ENCODE data around the gene DTHD1. TPM values are rescaled to one million over a fixed set of nuclear protein-coding genes. Genes with fewer than 3 reads are reported as not detected.

DTHD1 gene
- total RNA-seq, result 0.86 and 1.0 TPM in 2 replicates

DNA sequence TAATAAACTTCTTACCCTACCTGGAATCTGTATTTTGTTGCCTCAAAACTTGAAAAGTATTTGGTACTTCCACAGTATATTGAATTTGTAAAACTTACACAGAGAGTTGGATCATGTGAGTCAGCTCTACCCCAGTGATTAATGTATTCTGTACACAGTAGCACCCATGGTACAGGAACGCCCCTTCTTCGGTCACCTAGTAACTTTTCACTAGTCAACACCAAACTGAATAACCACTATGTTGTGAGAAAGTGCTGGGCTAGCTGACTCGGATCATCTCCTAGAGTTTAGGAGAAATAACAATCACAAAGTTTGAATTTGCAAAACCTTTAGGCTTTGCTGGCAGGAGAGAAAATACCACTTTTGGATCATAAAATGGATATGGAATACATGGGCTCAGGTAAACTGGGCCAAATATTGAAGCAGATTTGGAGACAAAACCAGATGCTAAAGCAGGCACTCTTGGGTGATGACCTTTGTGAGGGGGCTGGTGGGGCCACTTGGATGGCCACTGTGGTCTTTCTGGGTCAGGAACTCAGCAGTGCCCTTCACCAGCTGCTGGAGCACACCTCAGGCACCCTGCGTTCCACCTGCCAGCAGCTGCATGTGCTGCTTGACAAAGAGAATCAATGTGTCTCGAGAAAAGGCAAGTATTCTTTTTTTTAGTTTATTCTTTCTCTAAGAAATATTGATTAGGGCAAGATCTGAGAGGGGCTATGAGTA, at the start of gene DTHD1:
DTHD1 (plus strand) TSS at position 233 of the 723 bp plus-strand sequence; CDS start at position 376, 143 bp downstream.
- no peaks in the 10 kb centered on the region for H3K27me3 Mint-ChIP-seq (ENCODE audit: insufficient read depth)
- DNase-seq (ENCODE audit: low spot score), result no peak
- H3K4me1 Mint-ChIP-seq (ENCODE audit: low read depth), result peaks cover 96% of the 10 kb centered on the region
- H3K36me3 Mint-ChIP-seq (ENCODE audit: low read depth), result peaks cover 35% of the 10 kb centered on the region
- peak within 1 kb of the TSS; percentile 73 for H3K27ac Mint-ChIP-seq
- peak within 1 kb of the TSS; percentile 67 for H3K4me3 Mint-ChIP-seq
- H3K9me3 Mint-ChIP-seq, result peaks cover 20% of the 10 kb centered on the region
- intact Hi-C loops (cut with micrococcal nuclease), result loop anchor here (10.0 kb wide), 1 partner anchor 273 kb away; no protein-coding TSS in a partner anchor

DNA sequence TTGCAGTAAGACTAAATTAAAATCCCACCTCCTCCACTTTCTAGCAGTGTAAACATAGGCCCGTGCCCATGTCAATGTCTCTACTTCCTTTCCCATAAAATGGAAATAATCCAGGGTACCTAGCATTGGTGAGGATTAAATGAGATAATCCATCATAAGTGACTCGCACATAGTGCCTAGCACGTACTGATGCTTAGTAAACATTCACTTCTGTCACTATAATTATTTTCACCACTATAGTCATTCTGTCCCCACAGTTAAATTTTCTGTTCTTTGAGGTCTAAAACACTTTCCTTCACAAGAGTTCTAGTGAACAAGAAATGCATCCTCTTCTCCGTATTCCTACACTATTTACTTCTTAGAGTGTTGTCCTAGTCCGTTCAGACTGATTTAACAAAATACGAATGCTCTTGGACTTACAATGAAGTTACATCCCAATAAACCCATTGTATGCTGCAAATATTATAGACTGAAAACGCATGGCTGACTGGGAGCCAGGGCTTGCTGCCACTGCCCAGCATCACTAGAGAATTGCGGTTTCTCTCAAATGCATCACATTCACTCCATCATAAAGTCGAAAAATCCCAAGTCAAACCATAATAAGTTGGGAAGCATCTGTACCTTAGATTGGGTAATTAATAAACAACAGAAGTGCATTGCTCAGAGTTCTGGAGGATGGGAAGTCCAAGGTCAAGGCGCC, 47.7 kb upstream of the DTHD1 start:
- Mint-ChIP-seq H3K9me3 (peaks cover 33% of the 10 kb centered on the region), H3K4me3 (no peak overlapping the region), H3K4me1 (ENCODE audit: low read depth) (peaks cover 68% of the 10 kb centered on the region), H3K36me3 (ENCODE audit: low read depth) (peaks cover 66% of the 10 kb centered on the region), H3K27me3 (ENCODE audit: insufficient read depth) (no peaks in the 10 kb centered on the region), H3K27ac (peak overlapping the region; percentile 51)
- DNase-seq (ENCODE audit: low spot score), result no peak
- intact Hi-C loops (cut with micrococcal nuclease), result loop anchor here (1.0 kb wide), 1 partner anchor 8 kb away; no protein-coding TSS in a partner anchor

DNA sequence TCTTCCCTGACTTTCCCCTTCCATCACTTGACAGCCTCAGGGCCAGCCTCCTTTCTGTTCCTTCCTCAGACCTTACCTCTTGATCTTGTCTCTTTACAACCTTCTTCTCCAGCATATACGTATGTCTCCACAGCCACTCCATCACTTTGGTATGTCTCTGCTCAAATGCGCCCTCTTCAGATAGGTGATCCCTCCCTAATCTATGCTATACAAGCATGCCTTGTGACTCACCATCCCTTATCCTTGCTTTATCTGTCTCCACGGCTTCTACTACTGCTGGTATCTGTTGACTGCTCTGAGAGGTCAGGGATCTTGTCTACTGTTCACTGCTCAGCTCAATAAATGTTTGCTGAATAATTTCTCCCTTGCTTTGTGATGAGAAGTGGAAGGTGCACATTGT, 46.1 kb upstream of the DTHD1 start:
- no peak overlapping the region for H3K27ac Mint-ChIP-seq
- intact Hi-C loops (cut with micrococcal nuclease), result no loop called here

DNA sequence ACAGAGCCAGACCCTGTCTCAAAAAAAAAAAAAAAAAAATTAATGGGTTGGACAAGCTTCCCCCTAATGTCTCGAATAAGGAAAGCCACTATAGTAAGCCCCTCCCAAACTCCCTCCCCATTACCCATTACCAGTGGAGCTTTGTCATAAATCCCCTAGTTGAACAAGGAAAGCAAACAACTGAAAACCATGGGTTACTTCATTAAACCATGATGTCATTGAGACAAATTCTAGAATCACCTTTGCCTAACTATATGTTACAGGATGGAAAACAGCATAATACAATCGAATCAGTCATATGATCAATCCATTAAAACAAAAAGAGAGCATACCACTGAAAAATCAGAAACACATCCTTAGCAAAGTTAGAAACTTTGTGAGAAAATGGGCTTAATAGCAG, 45.3 kb upstream of the DTHD1 start:
- H3K27me3 Mint-ChIP-seq (ENCODE audit: insufficient read depth), result no peaks in the 10 kb centered on the region
- no peak overlapping the region for H3K27ac Mint-ChIP-seq
- intact Hi-C loops (cut with micrococcal nuclease), result no loop called here
- H3K4me1 Mint-ChIP-seq (ENCODE audit: low read depth), result peaks cover 82% of the 10 kb centered on the region
- no peak for DNase-seq (ENCODE audit: low spot score)
- peaks cover 79% of the 10 kb centered on the region for H3K36me3 Mint-ChIP-seq (ENCODE audit: low read depth)
- peaks cover 37% of the 10 kb centered on the region for H3K9me3 Mint-ChIP-seq
- no peak overlapping the region for H3K4me3 Mint-ChIP-seq

More for the DNA sequence above, 46.1 kb upstream of the DTHD1 start:
- H3K27me3 Mint-ChIP-seq (ENCODE audit: insufficient read depth), result no peaks in the 10 kb centered on the region
- peaks cover 75% of the 10 kb centered on the region for H3K4me1 Mint-ChIP-seq (ENCODE audit: low read depth)
- peaks cover 78% of the 10 kb centered on the region for H3K36me3 Mint-ChIP-seq (ENCODE audit: low read depth)
- H3K9me3 Mint-ChIP-seq, result peaks cover 37% of the 10 kb centered on the region
- DNase-seq (ENCODE audit: low spot score), result no peak
- H3K4me3 Mint-ChIP-seq, result no peak overlapping the region

DNA sequence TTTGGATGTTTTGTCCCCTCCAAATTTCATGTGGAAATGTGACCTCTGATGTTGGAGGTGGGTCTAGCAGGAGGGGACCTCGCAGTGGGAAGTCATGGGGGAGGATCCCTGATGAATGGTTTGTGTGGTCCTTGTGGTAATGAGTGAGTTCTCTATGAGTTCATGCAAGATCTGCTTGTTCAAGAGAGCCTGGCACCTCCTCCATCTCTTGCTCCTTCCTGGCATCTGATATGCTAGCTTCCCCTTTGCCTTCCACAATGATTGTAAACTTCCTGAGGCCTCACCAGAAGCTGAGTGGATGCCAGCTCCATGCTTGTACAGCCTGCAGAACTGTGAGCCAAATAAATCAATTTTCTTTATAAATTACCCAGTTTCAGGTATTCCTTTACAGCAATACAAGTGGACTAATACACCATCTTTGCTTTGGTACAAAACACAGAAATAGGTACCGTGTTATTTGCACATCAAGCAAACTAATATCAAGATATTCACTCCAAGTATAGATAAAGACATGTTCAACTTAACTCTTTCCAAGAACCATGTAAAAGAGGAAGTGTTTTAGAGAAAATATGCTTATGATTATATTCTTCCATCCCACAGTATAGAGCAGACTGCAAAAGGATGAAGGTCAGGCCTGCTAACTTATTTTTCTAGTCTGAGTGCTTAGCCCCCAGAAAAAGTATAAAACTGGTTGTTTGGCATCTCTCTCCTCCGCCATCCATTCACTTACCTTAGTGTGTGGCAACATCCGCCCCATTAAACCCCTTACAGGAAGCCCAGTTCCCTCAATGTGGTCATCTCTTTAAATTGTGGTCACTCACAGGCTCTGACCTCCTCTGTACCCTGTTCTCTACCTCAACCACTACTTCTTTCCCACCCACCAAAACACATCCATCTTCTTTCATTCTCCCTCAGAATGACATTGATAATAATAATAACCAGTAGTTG, 43.8 kb upstream of the DTHD1 start:
- no peak for DNase-seq (ENCODE audit: low spot score)
- no peak overlapping the region for H3K4me3 Mint-ChIP-seq
- peaks cover 76% of the 10 kb centered on the region for H3K36me3 Mint-ChIP-seq (ENCODE audit: low read depth)
- H3K9me3 Mint-ChIP-seq, result peaks cover 31% of the 10 kb centered on the region
- intact Hi-C loops (cut with micrococcal nuclease), result no loop called here
- H3K27me3 Mint-ChIP-seq (ENCODE audit: insufficient read depth), result no peaks in the 10 kb centered on the region
- peaks cover 85% of the 10 kb centered on the region for H3K4me1 Mint-ChIP-seq (ENCODE audit: low read depth)
- peak overlapping the region; percentile 19 for H3K27ac Mint-ChIP-seq

DNA sequence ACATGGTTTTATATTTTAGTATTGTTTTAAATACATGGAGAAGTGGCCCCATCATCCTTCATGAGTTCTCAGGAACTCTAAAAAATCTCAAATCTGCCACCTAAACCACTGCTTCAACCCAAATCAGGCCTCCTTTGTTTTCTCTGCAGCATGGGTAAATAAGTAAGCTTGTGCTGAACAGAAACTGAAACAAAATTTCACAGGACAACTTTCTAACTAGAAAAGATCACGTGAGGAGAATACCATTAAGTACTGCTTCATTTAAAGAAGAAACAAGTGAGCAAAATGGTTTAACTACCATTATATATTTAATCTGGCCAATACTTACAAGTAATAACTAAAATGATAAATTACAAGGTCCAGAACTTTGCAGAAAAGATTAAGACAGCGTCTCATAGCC, 39.6 kb upstream of the DTHD1 start:
- intact Hi-C loops (cut with micrococcal nuclease), result loop anchor here (1.0 to 5.0 kb wide), 5 partner anchors 8 to 159 kb away; no protein-coding TSS in a partner anchor
- Mint-ChIP-seq H3K27me3 (ENCODE audit: insufficient read depth) (peaks cover 3% of the 10 kb centered on the region), H3K4me3 (peak overlapping the region; percentile 94), H3K9me3 (peaks cover 18% of the 10 kb centered on the region), H3K27ac (peak overlapping the region; percentile 88), H3K36me3 (ENCODE audit: low read depth) (peaks cover 50% of the 10 kb centered on the region), H3K4me1 (ENCODE audit: low read depth) (peaks cover 65% of the 10 kb centered on the region)
- DNase-seq (ENCODE audit: low spot score), result peak; percentile 26

DNA sequence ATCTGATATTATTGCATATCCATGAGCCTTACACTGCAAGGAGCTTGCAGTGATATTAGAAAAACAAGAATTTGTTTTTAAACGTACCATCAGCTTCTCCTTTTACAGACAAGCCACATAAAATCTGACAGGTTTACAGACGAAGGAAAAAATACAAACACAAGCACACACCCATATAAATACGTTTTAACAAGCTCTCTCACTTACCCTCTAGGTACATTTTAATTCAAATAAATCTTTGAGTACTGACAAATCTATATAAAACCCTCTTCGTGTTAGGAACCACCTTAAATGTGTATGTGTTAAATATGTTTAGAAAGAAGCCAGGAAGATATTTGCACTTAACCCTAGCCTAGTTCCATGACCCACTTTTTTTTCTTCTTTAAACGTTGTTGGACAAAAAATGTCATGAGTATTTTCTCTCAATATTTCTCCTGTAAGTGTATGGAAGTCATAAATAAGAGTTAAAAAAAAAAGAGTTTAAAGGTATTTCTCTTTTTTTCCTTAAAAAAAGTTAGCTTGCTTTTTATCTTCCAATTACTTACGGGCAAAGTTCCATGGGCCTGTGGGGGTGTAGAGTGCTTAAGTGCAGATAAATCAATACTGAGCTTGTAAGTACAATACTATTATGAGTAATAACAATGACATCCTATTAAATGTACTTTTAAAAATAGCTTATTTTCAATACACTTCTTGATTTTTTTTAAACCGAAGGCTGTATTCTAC, 38.6 kb upstream of the DTHD1 start:
- intact Hi-C loops (cut with micrococcal nuclease), result loop anchor here (1.0 to 5.0 kb wide), 3 partner anchors 32 to 160 kb away; no protein-coding TSS in a partner anchor
- H3K36me3 Mint-ChIP-seq (ENCODE audit: low read depth), result peaks cover 40% of the 10 kb centered on the region
- H3K27ac Mint-ChIP-seq, result peak overlapping the region; percentile 88
- no peak for DNase-seq (ENCODE audit: low spot score)
- H3K4me1 Mint-ChIP-seq (ENCODE audit: low read depth), result peaks cover 58% of the 10 kb centered on the region
- H3K9me3 Mint-ChIP-seq, result peaks cover 10% of the 10 kb centered on the region
- H3K27me3 Mint-ChIP-seq (ENCODE audit: insufficient read depth), result peaks cover 5% of the 10 kb centered on the region
- peak overlapping the region; percentile 94 for H3K4me3 Mint-ChIP-seq

DNA sequence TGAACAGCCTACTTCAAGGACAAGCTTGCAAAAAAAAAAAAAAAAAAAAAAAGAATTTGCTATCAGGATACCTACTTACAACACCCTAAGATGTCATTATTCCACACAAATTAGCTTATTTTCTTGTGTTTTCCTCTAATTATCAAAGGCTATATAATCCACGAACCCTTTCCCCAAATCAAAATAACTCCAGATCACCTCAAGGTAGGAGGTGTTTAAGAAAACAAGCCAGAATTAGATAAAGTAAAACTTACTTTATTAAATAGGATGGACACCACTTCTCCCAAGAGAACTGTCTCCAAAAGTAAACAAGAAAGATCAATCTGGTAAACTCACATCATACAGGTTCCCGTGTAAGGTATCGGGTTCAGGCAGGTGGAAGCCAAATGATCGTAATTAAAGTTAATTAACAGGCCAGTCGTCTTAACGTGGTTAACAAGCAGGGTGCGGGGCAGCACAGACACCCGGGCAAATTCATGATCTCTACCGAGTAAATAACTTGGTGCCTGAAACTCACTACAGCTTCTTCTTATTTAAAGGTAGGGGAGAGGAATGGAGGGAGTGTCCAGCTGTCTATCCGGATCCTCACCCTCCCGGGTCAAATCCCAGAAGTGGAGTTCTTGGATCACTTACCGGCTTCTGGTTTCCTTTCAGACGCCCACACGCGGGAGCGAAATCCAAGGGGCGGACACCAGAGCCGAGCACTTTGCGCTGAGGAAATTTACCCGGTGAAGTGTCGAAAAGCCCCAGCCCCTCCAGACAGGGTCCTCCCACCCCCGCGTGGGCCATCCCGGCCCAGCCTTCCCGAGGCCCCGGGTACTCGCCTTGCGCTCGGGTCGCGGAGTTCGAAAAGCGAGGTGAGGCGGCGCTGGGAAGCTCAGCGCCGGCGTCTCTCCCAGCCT, 37.8 kb upstream of the DTHD1 start:
- peak overlapping the region; percentile 88 for H3K27ac Mint-ChIP-seq
- intact Hi-C loops (cut with micrococcal nuclease), result loop anchor here (1.0 to 5.0 kb wide), 10 partner anchors 12 to 161 kb away; no protein-coding TSS in a partner anchor
- H3K27me3 Mint-ChIP-seq (ENCODE audit: insufficient read depth), result peaks cover 8% of the 10 kb centered on the region
- DNase-seq (ENCODE audit: low spot score), result peak; percentile 36
- peaks cover 4% of the 10 kb centered on the region for H3K9me3 Mint-ChIP-seq
- peaks cover 32% of the 10 kb centered on the region for H3K36me3 Mint-ChIP-seq (ENCODE audit: low read depth)
- peaks cover 50% of the 10 kb centered on the region for H3K4me1 Mint-ChIP-seq (ENCODE audit: low read depth)
- H3K4me3 Mint-ChIP-seq, result peak overlapping the region; percentile 94

DNA sequence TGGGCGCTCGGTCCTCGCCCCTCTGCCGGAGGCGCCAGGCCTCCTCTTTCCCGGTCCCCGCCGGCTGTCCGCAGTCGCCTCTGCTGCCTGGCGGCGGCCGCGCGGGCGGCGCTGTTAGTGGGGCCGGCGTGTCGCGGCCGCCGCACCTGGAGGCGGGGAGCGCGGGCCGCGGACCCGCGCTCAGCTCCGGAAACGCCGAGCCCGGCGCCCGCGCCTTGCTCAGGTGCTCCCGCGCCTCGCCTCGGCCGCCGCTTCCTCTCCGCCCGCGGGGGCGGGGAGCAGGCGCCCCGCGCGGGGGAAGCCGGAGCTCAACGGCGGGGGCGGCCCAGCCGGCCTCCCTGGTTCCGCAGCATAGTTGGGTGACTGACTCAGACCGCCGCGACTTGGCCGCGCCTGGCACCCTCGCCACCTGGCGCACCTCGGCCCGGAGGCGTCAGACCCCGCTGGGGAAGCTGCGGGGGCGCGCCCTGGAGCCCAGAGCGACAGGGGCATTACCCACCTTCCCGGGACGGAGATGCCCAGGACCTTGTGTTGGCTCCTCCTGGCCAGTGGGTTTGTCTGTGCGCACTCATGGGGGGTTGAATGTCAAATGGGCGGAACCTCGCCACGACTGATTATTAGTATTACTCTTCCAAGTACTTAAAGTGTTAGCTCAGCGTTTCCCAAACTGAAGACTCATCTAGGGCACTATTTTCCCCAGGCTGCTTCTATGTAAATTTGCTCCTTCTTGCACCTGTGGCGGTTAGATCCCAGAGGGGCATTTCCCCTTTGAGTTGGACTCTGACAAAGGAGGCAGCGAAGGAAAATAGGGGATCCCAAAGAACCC, 36.9 kb upstream of the DTHD1 start, which contains the start of gene ARAP2:
ARAP2 (minus strand) TSS at position 258 of the 826 bp plus-strand sequence. CDS start 15,028 bp downstream, outside the sequence.
- intact Hi-C loops (cut with micrococcal nuclease), result loop anchor here (1.0 to 5.0 kb wide), 8 partner anchors 11 to 162 kb away; no protein-coding TSS in a partner anchor
- Mint-ChIP-seq H3K27me3 (ENCODE audit: insufficient read depth) (peaks cover 9% of the 10 kb centered on the region), H3K4me3 (peak within 1 kb of the TSS; percentile 94), H3K36me3 (ENCODE audit: low read depth) (peaks cover 23% of the 10 kb centered on the region), H3K27ac (peak within 1 kb of the TSS; percentile 97), H3K9me3 (peaks cover 1% of the 10 kb centered on the region), H3K4me1 (ENCODE audit: low read depth) (peaks cover 41% of the 10 kb centered on the region)
- peak; percentile 68 for DNase-seq (ENCODE audit: low spot score)

DNA sequence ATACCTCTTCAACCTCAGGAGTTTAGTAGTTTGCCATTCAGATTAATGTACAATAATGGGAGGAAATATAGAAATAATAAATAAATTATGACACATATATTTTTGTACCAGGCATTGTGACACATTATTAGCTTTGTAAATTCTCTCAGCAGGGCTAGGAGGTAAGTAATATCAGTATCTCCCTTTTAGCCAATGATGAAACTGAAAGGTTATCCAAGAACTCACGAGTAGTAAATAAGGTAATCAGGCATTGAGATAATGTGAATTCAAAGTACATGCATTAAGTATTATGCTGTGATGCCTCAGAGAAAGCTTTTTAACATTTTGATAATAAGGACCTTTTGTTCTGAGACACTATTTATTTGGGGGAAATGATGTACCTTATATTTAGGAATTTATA, 31.8 kb upstream of the DTHD1 start:
- Mint-ChIP-seq H3K4me3 (no peak overlapping the region), H3K27ac (no peak overlapping the region), H3K36me3 (ENCODE audit: low read depth) (peaks cover 1% of the 10 kb centered on the region), H3K9me3 (no peaks in the 10 kb centered on the region), H3K27me3 (ENCODE audit: insufficient read depth) (peaks cover 9% of the 10 kb centered on the region), H3K4me1 (ENCODE audit: low read depth) (peaks cover 33% of the 10 kb centered on the region)
- DNase-seq (ENCODE audit: low spot score), result no peak
- intact Hi-C loops (cut with micrococcal nuclease), result no loop called here
